NOMO-1 (cell line): ENCODE data around the gene CFAP90.

Source experiments
- DNase-seq, 2 experiments: peaks; one replicate each; lab custom pipeline; 2025; ENCODE audit not compliant: unreplicated experiment in 2 of 2; lab: John Stamatoyannopoulos, UW

Gene CFAP90

GRCh38 chr5:7784683-7785380, 66.1 kb downstream of the CFAP90 start:
- DNase-seq = no peak

GRCh38 chr5:7781899-7782298, 69.0 kb downstream of the CFAP90 start:
- no peak for DNase-seq
